ENCODE measurements around the gene RBM24. TPM values are rescaled to one million over a fixed set of nuclear protein-coding genes. Genes with fewer than 3 reads are reported as not detected.

Gene RBM24
- 11.5 TPM for total RNA-seq

DNA sequence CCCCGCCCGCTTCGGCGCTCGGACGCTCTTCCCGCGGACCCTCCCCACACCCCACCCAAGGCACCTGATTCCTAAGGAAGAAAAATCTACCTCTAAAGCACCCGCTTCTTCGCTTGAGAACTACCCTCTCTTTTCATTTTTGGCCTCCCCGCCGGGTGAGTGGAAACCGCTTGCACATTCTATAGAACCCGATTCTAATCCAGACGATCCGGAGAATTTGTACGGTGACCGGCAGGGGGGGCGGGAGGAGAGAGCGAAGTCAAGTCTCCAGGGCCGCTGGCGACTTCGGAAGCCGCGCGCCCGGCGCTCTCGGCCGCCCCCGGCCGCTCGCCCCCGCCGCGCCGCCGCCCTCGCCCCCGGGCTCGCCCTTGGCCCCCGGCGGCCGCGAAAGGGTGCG is at the start of gene RBM24:
TSS of gene RBM24 (plus strand) at position 262 of the 397 bp plus-strand sequence. CDS start 221 bp downstream, outside the sequence.

Other genes starting within 250 kb of the RBM24 start
- 0.92 TPM for gene STMND1, start 179.3 kb upstream of the RBM24 start, total RNA-seq
- 21.2 TPM for gene CAP2, start 112.2 kb downstream of the RBM24 start, total RNA-seq

Data from diencephalon (tissue), 1 donor.